ENCODE measurements around the gene HS6ST3.

HS6ST3 gene

DNA sequence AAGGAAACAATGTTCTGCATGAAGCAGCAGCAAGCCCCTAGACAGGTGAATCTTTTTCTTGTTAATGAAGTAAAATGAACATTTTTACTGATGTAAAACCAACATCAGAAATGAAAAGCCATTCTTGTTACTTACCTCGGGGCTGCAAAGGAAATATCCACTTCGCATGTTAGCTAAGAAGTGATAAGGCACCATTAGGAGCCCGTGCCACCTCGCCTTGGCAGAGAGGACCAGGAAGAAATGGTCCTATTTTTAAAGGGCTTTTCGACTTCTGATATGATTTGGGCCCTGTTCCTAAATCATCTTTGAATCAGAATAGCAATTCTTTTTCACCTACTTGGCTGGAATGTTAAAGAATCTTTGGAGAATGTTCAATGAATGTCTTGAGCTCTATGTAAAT is 721.1 kb downstream of the HS6ST3 start:
- TF ChIP-seq BHLHE40 (IDR thresholded peaks at IDR 0.05; ENCODE audit: borderline replicate concordance): no peak
- TF ChIP-seq, protein P1, sequence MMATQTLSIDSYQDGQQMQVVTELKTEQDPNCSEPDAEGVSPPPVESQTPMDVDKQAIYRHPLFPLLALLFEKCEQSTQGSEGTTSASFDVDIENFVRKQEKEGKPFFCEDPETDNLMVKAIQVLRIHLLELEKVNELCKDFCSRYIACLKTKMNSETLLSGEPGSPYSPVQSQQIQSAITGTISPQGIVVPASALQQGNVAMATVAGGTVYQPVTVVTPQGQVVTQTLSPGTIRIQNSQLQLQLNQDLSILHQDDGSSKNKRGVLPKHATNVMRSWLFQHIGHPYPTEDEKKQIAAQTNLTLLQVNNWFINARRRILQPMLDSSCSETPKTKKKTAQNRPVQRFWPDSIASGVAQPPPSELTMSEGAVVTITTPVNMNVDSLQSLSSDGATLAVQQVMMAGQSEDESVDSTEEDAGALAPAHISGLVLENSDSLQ (IDR thresholded peaks at IDR 0.05): no peak
- no peak for TF ChIP-seq HDGF (IDR thresholded peaks at IDR 0.05; ENCODE audit: borderline replicate concordance)
- TF ChIP-seq L3MBTL2 (conservative IDR thresholded peaks at IDR 0.05): no peak
- TF ChIP-seq ELF4 (IDR thresholded peaks at IDR 0.05): no peak
- no peak for TF ChIP-seq ZNF384 (IDR thresholded peaks at IDR 0.05)
- ChIA-PET POLR2A (no interaction called here), CTCF (interaction anchor here (0.6 kb wide), 1 partner anchor 156 kb away, joined by 3 read pairs; no protein-coding TSS in a partner anchor)
- DNase-seq (ENCODE audit: extremely low spot score): no peak

DNA sequence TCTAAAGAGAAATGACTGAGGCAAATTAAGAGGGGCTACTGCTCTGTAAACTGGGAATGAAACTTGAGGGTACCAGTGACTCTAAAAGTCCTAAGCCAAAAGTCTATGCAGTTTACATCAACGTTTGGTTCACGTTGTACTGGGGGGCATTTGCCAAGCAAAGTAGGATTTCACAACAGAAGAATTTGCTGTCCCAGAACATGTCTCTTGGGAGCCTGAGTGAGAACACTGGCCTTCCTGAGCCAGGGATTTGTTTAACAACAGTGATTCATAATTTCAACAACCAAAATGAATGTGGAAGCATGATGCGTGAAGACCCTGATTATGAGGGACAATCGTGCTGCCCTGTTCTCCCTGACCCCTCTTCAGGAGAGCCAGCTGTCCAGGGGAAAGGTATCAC is 726.4 kb downstream of the HS6ST3 start:
- CTCF ChIA-PET: no interaction called here
- DNase-seq (ENCODE audit: extremely low spot score): no peak
- POLR2A ChIA-PET: no interaction called here
- no peak for TF ChIP-seq TARDBP (IDR thresholded peaks at IDR 0.05)
- no peak for TF ChIP-seq NFRKB (IDR thresholded peaks at IDR 0.05)
- TF ChIP-seq L3MBTL2 (conservative IDR thresholded peaks at IDR 0.05): no peak
- TF ChIP-seq ARNT (IDR thresholded peaks at IDR 0.05): no peak
- TF ChIP-seq, protein P1 (IDR thresholded peaks at IDR 0.05): no peak
- no peak for TF ChIP-seq HDGF (IDR thresholded peaks at IDR 0.05; ENCODE audit: borderline replicate concordance)
- no peak for TF ChIP-seq BHLHE40 (IDR thresholded peaks at IDR 0.05; ENCODE audit: borderline replicate concordance)
- no peak for TF ChIP-seq LEF1 (IDR thresholded peaks at IDR 0.05; ENCODE audit: borderline replicate concordance)
- TF ChIP-seq FOXM1 (IDR thresholded peaks at IDR 0.05; ENCODE audit: borderline replicate concordance): no peak
- no peak for TF ChIP-seq ELF4 (IDR thresholded peaks at IDR 0.05)
- TF ChIP-seq FOXK2 (IDR thresholded peaks at IDR 0.05): no peak
- no peak for TF ChIP-seq SP1 (IDR thresholded peaks at IDR 0.05)
- no peak for TF ChIP-seq ZNF384 (IDR thresholded peaks at IDR 0.05)
- no peak for TF ChIP-seq SUZ12 (IDR thresholded peaks at IDR 0.05)
- no peak for TF ChIP-seq CTBP1 (IDR thresholded peaks at IDR 0.05; ENCODE audit: borderline replicate concordance)
- no peak for TF ChIP-seq FOXA1 (IDR thresholded peaks at IDR 0.05)

DNA sequence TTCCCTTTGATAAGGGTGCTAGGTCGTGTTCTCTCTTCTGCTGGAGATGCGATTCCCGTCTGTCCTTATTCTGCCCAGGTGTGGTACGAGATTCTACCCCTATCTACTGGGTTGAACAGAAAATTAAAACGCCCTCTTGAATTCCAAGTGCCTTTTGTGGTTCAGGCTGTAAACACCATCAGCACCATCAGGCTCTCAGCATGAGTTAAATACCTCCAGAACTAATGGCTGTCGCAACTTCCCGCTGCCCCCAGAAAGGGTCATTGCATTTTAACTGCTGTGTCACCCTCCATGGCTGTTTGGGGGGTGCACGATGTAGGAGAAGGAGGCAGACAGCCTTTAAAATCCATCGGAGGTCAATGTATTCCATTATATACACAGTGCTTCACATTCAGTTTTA is 727.0 kb downstream of the HS6ST3 start:
- CTCF ChIA-PET: interaction anchor here (0.8 to 2.4 kb wide), 4 partner anchors 11 to 797 kb away, joined by 3 to 20 read pairs (median 4); no protein-coding TSS in a partner anchor
- no peak for DNase-seq (ENCODE audit: extremely low spot score)

DNA sequence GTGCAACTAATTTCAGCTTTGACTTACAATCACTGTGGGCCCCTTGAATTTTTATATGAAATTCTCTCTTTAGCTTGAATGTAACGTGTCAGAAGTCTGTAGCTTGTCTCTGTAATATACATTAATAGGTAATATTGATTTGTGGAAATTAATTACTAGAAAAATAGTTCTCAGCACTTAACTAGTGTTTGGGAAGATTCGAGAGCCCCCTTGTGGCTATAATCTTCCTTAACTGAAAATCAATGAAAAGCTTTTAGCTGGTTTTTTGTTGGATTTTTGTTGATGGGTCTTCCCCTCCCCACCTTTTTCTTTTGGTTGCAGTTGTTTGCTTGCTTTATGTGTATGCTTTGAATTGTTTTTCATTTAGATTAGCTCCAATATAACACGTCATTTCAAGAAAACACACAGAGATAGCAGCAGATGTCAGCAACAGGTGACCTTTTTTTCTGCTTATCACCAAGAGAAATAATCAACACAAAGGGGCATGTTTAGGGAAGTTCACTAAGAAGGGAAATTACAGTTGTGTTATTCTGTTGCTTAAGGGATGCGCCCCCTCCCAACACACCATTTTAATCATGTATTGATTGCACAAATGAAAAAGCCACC is 727.5 kb downstream of the HS6ST3 start:
- CTCF ChIA-PET: interaction anchor here (0.7 to 2.4 kb wide), 5 partner anchors 12 to 797 kb away, joined by 3 to 20 read pairs (median 4); no protein-coding TSS in a partner anchor
- POLR2A ChIA-PET: no interaction called here
- DNase-seq (ENCODE audit: extremely low spot score): peak; percentile 7
- TF ChIP-seq FOXK2 (IDR thresholded peaks at IDR 0.05) (no peak), SUZ12 (IDR thresholded peaks at IDR 0.05) (no peak), CTBP1 (IDR thresholded peaks at IDR 0.05; ENCODE audit: borderline replicate concordance) (no peak)

More for the DNA sequence above, 727.0 kb downstream of the HS6ST3 start:
- POLR2A ChIA-PET: no interaction called here
- no peak for TF ChIP-seq ARNT (IDR thresholded peaks at IDR 0.05)
- no peak for TF ChIP-seq BHLHE40 (IDR thresholded peaks at IDR 0.05; ENCODE audit: borderline replicate concordance)
- TF ChIP-seq SUZ12 (IDR thresholded peaks at IDR 0.05): no peak
- no peak for TF ChIP-seq LEF1 (IDR thresholded peaks at IDR 0.05; ENCODE audit: borderline replicate concordance)
- TF ChIP-seq NFRKB (IDR thresholded peaks at IDR 0.05): no peak
- no peak for TF ChIP-seq FOXA1 (IDR thresholded peaks at IDR 0.05)
- no peak for TF ChIP-seq ZNF384 (IDR thresholded peaks at IDR 0.05)
- no peak for TF ChIP-seq SP1 (IDR thresholded peaks at IDR 0.05)

DNA sequence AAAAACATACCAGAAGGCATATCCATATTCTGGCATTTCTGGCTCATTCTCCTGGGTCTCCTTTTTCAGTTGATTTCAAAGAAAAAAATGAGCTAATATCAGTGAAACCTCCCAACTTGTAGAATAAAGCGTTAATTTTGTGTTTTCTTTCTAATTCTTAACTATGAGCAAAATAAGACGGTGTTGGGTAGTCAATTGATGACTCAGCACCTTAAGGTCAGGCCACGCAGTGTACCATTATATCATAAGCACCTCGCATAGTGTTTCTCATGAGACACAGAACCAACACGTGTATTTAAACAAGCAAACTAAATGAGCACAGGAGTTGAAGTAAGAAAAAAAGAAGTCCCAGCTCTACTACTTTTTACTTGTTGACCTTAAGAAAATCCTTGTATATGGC is 729.5 kb downstream of the HS6ST3 start:
- no peak for DNase-seq (ENCODE audit: extremely low spot score)
- CTCF ChIA-PET: no interaction called here
- POLR2A ChIA-PET: no interaction called here
- TF ChIP-seq HDGF (IDR thresholded peaks at IDR 0.05; ENCODE audit: borderline replicate concordance): no peak
- no peak for TF ChIP-seq SP1 (IDR thresholded peaks at IDR 0.05)
- TF ChIP-seq NFRKB (IDR thresholded peaks at IDR 0.05): no peak
- TF ChIP-seq, protein P1 (IDR thresholded peaks at IDR 0.05): no peak
- no peak for TF ChIP-seq FOXM1 (IDR thresholded peaks at IDR 0.05; ENCODE audit: borderline replicate concordance)
- TF ChIP-seq CTBP1 (IDR thresholded peaks at IDR 0.05; ENCODE audit: borderline replicate concordance): no peak
- TF ChIP-seq SUZ12 (IDR thresholded peaks at IDR 0.05): no peak
- TF ChIP-seq BHLHE40 (IDR thresholded peaks at IDR 0.05; ENCODE audit: borderline replicate concordance): no peak
- TF ChIP-seq FOXK2 (IDR thresholded peaks at IDR 0.05): no peak
- no peak for TF ChIP-seq ELF4 (IDR thresholded peaks at IDR 0.05)
- TF ChIP-seq LEF1 (IDR thresholded peaks at IDR 0.05; ENCODE audit: borderline replicate concordance): no peak
- no peak for TF ChIP-seq ARNT (IDR thresholded peaks at IDR 0.05)
- TF ChIP-seq L3MBTL2 (conservative IDR thresholded peaks at IDR 0.05): no peak
- TF ChIP-seq ZNF384 (IDR thresholded peaks at IDR 0.05): no peak
- TF ChIP-seq FOXA1 (IDR thresholded peaks at IDR 0.05): no peak
- no peak for TF ChIP-seq TARDBP (IDR thresholded peaks at IDR 0.05)

DNA sequence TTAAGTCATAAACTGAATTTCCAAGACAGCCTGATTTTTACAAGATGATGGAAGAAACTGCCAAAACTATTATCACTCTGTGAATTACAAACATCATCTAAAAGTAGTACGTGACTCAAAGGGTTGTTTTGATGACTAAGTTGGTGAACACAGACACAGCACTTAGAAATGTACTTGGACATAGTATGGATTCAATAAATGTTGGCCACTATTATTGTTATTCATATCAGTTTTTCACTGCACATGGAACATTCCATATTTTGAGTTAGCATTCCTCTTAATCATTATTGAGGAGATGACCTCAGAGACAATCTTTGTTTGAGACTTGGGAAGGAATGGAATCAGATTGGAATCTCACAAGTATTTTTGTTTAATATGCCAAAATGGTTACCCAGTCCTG is 731.5 kb downstream of the HS6ST3 start:
- DNase-seq (ENCODE audit: extremely low spot score): no peak
- TF ChIP-seq SUZ12 (IDR thresholded peaks at IDR 0.05) (no peak), CTBP1 (IDR thresholded peaks at IDR 0.05; ENCODE audit: borderline replicate concordance) (no peak), TARDBP (IDR thresholded peaks at IDR 0.05) (no peak), BHLHE40 (IDR thresholded peaks at IDR 0.05; ENCODE audit: borderline replicate concordance) (no peak), FOXK2 (IDR thresholded peaks at IDR 0.05) (no peak), SP1 (IDR thresholded peaks at IDR 0.05) (no peak), NFRKB (IDR thresholded peaks at IDR 0.05) (no peak), ELF4 (IDR thresholded peaks at IDR 0.05) (no peak), FOXA1 (IDR thresholded peaks at IDR 0.05) (no peak), ZNF384 (IDR thresholded peaks at IDR 0.05) (no peak), LEF1 (IDR thresholded peaks at IDR 0.05; ENCODE audit: borderline replicate concordance) (no peak), ARNT (IDR thresholded peaks at IDR 0.05) (no peak)
- TF ChIP-seq, protein P1 (IDR thresholded peaks at IDR 0.05): no peak
- CTCF ChIA-PET: no interaction called here
- POLR2A ChIA-PET: no interaction called here

Measured in HEK293T (cell line).